ENCODE measurements around the gene STAG2.

Gene STAG2

GRCh38 chrX:123988423-123989111 is 27.1 kb downstream of the STAG2 start:
- TF ChIP-seq, protein P1, sequence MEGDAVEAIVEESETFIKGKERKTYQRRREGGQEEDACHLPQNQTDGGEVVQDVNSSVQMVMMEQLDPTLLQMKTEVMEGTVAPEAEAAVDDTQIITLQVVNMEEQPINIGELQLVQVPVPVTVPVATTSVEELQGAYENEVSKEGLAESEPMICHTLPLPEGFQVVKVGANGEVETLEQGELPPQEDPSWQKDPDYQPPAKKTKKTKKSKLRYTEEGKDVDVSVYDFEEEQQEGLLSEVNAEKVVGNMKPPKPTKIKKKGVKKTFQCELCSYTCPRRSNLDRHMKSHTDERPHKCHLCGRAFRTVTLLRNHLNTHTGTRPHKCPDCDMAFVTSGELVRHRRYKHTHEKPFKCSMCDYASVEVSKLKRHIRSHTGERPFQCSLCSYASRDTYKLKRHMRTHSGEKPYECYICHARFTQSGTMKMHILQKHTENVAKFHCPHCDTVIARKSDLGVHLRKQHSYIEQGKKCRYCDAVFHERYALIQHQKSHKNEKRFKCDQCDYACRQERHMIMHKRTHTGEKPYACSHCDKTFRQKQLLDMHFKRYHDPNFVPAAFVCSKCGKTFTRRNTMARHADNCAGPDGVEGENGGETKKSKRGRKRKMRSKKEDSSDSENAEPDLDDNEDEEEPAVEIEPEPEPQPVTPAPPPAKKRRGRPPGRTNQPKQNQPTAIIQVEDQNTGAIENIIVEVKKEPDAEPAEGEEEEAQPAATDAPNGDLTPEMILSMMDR (IDR thresholded peaks at IDR 0.05; ENCODE audit: control insufficient read depth, insufficient read depth, low read depth, low read length, missing control alignments) = no peak
- H3K4me3 ChIP-seq (ENCODE audit: control insufficient read depth, low read depth, low read length) = no peak overlapping the region
- no peak for DNase-seq (ENCODE audit: low read depth)

GRCh38 chrX:123989235-123989634 is 27.7 kb downstream of the STAG2 start:
- no peak overlapping the region for H3K4me3 ChIP-seq (ENCODE audit: control insufficient read depth, low read depth, low read length)
- no peak for DNase-seq (ENCODE audit: low read depth)
- TF ChIP-seq, protein P1 (IDR thresholded peaks at IDR 0.05; ENCODE audit: control insufficient read depth, insufficient read depth, low read depth, low read length, missing control alignments) = no peak

DNA sequence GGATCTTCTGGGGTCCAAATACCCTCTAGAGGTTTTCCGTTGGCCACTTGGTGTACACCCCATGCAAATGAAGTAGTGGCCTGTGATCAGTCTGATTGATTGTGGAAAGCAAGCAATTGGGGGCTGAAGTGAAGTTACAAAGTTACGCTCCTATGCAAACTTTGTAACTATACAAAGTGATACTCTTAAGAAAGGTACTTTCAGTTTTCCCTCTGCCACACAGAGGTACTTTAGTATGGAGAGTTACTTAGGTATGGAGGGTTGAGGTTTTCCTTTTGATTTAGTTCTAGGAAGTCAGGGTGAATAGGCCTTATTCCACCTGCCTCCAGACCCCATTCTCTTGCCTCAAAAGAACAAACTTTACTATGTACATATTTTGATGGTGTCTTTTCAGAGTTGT is 28.7 kb downstream of the STAG2 start:
- TF ChIP-seq, protein P1 (IDR thresholded peaks at IDR 0.05; ENCODE audit: control insufficient read depth, insufficient read depth, low read depth, low read length, missing control alignments) = no peak
- no peak for DNase-seq (ENCODE audit: low read depth)
- H3K4me3 ChIP-seq (ENCODE audit: control insufficient read depth, low read depth, low read length) = no peak overlapping the region

DNA sequence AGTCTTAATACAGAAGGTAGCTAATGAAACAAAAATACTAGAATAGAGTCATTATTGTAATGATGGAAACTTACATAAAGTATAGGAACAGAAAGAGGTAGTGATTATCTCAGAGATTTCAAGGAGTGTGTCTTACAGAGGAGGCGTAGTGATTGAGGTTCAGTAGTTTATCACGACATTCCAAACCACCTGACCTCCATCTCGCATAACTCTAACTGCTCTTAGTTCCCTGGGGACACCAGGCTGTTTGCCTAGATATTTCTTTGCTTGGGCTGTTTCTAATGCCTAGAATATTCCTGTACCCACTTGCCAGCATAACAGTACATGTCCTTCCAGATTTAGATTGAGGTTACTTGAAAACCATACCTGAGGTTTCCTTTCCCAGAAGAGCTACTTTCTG is 29.1 kb downstream of the STAG2 start:
- no peak overlapping the region for H3K4me3 ChIP-seq (ENCODE audit: control insufficient read depth, low read depth, low read length)
- TF ChIP-seq, protein P1 (IDR thresholded peaks at IDR 0.05; ENCODE audit: control insufficient read depth, insufficient read depth, low read depth, low read length, missing control alignments) = no peak
- no peak for DNase-seq (ENCODE audit: low read depth)

- DNase-seq (ENCODE audit: low read depth) = peak; percentile 14
- H3K4me3 ChIP-seq (ENCODE audit: control insufficient read depth, low read depth, low read length) = no peak overlapping the region
- TF ChIP-seq, protein P1 (IDR thresholded peaks at IDR 0.05; ENCODE audit: control insufficient read depth, insufficient read depth, low read depth, low read length, missing control alignments) = no peak
Observed at GRCh38 chrX:123993326-123993725, 31.8 kb downstream of the STAG2 start.

- TF ChIP-seq, protein P1 (IDR thresholded peaks at IDR 0.05; ENCODE audit: control insufficient read depth, insufficient read depth, low read depth, low read length, missing control alignments) = no peak
- DNase-seq (ENCODE audit: low read depth) = no peak
- H3K4me3 ChIP-seq (ENCODE audit: control insufficient read depth, low read depth, low read length) = no peak overlapping the region
Observed at GRCh38 chrX:123993904-123994635, 32.6 kb downstream of the STAG2 start.
